NCI-H2029 treated with DMSO at 0.1 percent for 48 hours (cell line): ENCODE data around the gene BANF2.
A peak's percentile ranks its signal among the peaks of the same experiment; 100 is the strongest.

Source experiments
- DNase-seq: peaks from one replicate; lab custom pipeline; 2025; lab: John Stamatoyannopoulos, UW

Gene BANF2

DNA sequence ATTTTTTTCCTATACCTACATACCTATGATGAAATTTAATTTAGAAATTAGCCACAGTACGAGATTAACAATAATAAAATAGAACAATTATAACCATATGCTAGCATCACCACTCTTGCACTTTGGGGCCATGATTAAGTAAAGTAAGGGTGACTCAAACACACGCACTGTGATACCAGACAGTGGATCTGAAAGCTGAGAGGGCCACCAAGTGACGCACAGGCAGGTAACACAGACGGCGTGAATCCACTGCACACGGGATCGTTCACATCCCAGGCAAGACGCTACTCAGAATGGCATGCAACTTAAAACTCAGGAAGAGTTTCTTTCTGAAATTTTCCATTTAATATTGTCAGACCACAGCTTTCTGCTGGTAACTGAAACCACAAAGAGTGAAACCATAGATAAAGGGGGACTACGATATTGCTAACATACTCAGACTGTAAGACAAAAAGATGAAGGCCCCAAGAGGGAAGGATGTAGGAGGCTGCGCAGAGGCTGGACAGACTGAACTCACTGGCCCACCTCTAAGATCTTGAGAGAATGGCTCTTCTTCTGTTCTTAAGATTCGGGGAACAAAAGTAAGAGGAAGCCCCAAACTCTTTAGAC lies 35.6 kb upstream of the BANF2 start:
- no peak for DNase-seq

DNA sequence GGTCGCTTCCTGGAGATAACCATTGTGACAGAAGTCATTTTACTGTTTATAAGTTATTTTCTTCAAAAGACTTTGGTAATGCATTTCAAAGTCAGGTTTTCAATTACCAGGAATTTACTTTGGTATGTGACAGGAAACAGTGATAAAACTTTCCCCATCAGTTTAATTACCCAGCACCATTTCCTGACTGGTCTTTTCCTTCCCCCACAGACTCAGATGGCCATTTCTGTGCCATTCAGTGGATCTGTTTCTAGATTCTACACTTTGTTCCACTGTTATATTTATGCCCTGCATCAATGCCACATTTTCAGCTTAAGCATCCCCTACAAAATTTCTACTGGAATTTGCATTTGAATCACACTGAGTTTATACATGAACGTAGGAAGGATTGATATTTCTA lies 34.0 kb upstream of the BANF2 start:
- no peak for DNase-seq

DNA sequence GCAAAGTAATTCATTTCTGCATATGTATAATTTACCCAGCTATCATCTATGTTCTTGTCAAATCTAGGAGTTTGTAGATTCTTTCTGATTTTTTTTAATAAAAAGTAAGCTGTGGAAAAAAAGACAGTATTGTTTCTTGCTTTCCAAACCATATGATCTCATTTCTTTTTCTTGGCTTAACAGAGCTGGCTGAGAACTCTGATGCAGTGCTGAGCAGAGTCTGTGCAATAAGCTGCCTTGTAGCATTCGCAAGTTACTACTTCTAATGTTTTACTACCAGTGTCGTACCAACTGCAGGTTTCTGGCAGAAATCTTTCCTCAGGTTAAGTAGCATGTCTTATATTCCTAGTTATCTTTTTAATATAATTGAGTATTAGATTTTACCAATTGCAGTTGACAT lies 33.3 kb upstream of the BANF2 start:
- no peak for DNase-seq

DNA sequence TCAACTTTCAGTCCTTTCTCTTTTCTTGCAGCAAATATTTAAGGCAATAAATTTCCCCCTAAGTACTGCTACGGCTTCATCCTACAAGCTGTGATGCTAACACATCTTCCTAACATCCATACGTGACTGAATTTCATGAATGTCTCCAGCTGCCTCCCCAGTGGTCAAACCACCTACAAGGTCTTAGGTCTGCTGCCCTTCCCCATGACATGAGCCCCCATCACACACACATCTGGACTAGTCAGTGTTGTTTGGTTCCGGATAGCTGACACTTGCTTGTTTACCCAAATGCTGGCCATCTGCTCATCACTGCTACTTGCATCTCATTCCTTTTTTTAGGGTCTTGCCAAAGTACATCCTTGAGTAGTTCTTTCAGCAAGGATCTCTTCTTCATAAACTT lies 32.3 kb upstream of the BANF2 start:
- DNase-seq = no peak

DNA sequence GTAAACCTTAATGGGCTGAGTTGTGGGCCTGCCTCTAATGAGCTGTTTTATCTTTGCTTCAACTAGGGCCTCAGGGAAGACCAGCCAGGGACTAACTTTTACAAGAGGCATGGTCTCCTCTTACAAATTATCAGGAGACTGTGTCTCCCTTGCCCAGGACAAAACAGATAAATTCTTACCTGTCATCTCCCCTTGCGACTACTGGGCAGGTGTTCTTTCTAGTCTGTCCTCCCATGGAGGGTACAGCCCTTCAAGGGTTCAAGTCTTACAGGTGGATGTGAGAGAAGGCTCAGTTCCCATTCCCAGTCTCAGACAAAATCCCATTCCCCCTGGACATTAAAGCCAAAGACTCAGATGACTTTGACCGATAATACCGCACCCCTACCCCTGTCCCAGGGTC lies 31.3 kb upstream of the BANF2 start:
- DNase-seq = no peak

DNA sequence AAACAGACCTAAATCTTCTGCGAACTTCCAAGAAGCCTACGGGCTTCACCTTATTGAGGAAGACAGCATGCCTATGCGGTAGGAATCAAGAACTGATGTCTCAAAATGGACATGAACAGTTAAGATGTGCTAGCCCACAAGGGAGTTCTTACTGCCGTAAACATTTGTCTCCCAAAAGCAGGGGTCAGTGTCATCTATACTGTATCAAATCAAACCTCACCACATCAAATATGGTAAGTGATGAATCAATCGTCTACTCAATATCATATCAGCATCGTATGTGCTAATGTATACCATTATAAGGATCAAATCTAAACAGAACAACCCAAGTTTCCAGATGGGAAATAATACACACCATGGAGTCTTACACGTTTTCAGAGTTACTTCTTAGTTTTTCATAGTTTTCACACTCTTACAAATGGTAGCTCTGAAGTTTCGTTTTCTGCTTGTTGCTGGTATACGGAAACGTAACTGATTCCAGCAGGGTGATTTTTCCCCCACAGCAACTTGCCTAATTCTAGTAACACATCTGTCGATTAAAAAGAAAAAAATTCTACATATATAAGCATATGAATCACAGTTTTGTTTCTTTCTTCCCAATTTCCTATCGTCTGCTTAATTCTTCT lies 30.3 kb upstream of the BANF2 start:
- DNase-seq = no peak

DNA sequence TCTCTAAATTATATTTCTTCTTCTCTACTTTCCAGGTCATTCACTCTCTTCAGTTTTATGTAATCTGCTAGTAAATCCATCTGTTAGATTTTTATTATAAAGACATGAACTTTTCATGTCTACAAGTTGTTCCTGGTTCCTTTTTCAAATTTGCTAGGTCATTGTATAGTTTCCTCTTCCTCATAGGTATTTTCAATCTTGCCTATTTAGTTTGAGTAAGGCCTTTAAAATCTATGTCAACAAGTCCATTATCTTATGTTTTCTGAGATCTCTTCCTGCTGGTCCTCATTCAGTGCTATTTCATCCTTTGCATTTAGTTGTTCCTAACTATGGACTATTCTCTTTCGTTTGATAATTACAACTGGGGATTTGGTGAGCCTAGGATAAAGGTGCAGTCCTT lies 28.8 kb upstream of the BANF2 start:
- DNase-seq = no peak

DNA sequence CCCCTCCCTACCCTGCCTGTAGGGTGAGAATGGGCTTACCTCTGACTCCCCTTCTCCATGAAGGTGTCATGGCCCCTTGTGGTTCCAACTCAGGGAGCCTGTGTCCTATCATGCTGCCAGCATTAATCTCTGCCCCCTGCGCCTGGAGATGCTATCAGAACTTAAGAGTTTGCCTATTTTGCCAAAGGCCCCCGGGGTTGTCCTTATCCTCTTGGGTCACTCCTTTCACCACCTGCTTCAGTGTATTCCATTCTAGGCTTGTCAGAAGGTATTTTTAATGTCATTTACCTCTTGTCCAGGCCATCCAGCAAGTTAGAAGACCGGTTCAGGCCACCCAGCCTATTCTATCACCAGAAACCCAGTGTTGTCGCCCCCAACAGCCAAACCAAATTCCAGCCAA lies 28.2 kb upstream of the BANF2 start:
- no peak for DNase-seq

DNA sequence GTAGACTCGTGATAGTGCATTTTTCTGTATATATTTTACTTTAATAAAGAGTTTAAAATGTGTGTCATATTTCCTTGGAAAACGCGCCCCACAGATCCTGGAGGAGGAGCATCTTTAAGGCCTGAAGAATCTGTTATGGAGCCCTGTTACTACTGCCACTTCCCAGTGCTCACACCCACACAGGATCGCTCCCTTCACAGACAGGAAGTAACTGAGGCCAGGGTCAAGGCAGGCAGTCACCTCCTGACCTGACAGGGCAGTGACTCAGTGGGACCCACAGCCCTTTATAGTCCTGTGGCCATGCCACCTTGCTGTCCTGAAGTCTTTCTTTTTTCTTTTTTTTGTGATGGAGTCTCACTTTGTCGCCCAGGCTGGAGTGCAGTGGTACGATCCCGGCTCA lies 26.7 kb upstream of the BANF2 start:
- no peak for DNase-seq

DNA sequence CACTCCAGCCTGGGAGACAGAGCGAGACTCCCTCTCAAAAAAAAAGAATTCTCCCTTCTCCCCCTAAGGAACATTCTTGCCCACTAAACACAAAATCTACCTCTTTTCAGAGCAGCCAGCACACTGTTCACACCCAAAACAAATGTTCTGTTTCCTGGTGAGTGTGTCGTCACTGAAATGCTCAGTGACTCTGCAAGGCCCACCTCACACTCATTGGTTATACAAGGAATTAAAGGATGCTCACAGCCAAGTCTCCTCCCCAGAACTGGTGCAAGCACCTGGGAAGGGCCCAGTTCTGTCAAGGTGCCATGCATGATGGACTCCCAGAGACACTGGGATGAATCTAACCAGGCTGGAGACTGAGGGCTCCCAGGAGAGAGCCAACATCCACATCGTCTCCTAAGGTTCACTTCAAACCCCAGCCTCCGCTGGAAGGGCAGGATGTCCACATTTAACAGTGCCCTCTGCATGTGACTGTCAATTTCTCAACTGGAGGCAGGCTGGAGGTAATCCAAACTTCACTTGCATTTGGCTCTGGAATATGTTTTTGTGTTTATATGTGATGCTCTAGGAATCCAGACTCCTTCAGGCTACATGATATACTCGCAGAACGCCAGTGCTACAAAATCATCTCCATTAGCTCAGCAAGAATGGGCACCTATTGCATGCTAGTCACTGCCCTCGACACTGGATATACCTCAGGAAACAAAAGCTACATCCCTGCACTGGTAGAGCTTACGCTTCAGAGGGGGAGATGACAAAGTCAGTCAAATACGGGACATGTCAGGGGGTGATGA lies 24.8 kb upstream of the BANF2 start:
- no peak for DNase-seq

DNA sequence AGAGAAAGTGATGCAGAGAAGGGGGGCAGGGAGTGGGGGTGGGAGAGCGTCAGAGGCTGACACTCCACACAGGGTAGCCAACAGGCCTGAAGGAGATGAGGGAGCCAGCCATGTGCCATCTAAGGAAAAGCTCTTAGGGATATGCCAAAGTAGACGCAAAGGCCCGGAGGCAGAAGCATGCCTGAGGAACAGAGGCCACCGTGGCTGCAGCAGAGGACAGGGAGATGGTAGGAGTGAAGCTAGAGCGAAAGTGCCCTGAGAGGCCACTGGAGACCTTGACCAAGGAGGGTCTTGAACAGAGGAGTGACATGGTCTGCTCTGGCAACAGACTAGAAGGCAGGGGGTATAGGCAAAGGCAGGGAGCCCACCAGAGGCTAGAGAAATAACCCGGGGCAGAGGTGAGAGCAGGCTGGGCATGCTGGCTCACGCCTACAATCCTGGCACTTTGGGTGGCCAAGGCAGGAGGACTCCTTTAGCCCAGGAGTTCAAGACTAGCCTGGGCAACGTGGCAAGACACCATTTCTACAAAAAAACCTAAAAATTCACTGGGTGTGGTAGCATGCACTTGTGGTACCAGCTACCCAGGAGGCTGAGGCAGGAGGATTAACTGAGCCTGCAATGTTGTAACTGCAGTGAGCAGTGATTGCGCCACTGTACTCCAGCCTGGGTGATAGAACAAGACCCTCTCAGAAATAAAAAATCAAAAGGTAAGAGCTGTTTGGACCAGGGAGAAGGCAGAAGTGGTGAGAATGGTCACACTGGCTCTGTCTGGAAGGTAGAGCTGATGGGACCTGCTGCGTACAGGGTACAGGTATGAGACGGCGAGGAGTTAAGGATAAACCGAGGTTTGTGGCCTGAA lies 24.0 kb upstream of the BANF2 start:
- no peak for DNase-seq

DNA sequence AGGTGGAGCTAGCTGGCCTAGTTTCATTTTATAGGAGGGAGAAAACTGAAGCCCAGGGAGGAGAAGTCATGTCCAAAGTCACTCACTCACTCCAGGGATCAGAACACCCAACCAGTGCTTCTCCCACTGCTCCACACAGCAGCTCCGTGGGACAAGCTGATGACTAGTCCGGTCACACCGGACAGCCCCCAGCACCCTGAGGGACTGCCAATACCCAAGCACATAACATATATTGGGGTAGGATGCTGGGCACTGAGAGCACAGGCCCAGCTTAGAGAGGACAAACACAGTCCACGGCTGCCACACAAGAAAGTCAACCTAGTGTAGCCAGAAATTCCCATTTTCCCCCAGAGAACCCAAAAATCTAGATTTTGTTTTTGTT lies 23.4 kb upstream of the BANF2 start:
- no peak for DNase-seq

DNA sequence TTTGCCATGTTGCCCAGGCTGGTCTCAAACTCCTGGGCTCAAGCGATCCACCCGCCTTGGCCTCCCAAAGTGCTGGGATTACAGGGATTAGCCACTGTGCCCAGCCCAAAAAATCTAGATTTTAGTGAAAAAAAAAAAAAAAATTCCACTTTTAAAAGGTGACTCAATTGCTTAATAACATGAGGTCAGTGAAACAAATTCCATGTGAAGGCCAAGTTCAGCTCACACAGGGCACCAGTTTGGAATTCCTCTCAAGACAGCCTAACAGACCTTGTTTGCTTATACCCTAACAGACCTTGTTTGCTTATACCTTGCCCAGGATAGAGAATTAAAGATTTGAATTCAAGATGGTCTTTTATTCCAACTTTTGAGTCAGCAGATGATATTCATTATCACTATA lies 22.8 kb upstream of the BANF2 start:
- DNase-seq = no peak

DNA sequence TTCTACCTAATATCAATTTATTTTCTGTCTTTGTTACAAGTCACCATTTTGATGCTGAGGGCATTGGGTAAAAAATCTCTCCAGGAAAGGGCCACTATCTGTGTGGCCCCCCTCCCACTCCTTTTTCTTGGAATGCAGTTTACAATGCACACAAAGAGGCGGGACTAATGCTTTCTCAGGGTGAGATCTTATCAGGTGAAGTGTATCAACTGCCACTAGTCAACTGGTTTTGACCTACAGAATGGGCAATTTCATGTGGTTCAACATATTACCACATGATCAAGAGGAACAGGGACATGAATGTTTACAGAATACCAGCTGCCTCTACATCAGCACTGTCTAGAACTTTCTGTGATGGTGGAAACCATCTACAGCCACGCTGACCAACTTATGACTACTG lies 21.5 kb upstream of the BANF2 start:
- DNase-seq = no peak

DNA sequence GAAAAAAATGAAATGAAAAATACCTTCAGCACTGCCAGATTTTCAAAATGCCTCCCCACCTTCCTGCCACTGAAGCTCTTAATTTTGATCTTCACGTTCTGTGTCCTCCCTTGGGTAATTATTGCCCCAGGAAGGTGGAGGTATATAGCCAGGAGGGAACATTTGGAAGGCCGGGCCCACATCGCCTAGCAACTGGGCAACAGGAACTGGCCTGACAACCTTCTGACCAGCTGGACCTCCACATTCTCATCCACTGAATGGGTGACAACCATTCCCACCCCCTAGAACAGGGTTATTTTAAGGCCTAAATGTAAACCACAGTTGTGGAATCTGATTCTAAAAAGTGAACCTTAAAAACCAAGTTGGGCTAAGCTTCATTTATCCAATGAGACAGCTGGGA lies 20.9 kb upstream of the BANF2 start:
- no peak for DNase-seq

DNA sequence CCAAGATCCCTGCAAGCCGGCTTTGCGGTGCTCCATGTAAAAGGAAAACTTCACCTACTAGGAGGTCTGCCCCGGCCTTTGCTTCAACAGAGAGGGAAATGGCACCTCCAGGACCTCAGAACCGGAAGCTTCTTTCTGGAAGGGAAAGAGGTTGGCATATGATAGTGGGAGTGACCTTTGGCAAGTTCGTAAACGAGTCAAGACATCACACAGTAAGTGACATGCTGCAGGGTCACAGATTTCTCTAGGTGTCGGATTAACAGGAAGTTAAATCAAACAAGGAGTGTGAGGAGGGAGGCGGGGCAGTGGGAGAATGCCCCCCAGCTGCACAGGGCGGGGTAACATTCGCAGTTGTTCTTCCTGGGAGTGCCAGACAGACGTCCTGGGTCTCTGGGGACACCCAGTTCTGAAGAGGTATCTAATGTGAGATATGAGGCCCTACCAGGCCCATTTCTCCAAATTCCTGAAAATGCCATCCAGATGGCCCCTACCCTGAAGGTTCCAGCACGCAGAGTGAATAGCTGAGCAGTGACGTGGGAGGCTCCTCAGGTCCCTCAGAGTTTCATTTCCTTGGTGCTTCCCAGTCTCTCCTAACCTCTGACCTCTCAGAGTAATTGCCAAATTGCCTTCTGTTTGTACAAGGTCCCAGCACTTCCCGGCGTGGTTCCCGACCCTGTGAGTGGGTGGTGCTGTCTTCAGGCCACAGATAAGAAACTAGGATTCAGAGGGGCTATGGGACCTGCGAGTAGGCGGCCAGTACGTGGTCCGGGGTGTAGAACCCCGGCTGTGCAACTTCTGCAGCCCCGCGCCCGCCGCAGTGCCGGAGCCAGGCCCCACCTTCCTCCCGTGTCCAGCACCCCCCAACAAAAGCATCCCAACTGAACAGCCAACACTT lies 19.6 kb upstream of the BANF2 start:
- DNase-seq = no peak

DNA sequence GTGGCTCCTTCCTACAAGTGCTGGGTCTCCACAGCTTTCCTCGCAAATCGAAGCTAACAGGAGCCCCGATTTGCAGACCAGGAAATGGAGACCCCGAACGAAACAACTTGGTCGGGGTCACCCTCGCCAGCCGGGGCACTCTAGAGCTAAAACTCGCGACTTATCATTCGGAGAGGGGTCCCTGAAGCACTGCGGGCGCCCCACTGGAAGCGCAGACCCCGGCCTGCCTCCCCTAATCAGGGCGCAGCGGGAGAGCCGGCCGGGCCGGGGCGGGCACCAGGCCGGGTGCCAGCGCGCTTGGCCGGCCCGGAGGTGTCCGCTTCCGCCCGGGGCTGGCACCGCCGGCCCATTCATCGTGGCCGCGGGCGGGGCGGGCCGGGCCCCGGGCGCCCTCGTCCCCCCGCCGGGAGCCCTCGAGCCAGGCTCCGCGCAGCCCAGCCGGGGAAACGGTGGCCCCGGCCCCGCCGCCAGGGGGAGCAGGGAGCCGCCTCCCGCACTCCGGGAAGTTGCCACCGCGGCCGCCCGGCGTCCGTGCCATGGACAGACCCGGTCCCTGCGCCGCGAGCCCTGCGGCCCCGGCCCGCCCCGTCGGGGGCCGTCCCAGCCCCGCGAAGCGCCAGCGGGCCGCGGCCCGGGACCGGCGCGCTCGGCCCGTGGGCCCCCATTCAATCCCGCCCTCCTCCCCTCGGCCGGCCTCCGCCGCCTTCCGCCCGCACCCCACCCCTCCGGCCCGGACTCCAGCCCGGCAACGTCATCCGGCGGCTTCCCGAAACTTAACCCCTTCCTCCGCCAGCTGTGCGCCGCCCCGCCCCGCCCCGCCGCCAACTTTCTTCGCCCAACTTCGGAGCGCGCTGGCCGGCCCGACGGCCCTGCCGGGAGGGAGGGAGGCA lies 18.7 kb upstream of the BANF2 start:
- DNase-seq = no peak

DNA sequence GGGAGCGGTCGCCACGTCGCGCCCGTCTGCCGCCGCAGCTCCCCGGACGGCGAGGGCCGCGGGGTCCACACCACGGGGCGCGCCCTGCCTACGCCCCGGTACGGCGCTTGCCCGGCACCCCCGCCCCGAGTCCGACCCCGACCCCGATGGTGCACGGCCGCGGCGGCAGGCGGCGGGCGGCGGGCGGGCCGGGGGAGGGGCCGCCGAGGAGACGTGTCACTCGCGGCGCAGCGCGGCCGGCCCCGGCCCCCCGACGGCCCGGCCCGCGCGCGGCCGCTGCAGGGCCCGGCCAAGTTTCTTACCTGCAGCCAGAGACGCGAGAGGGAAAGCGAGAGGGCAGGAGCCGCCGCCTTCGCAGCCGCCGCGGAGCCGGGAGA lies 18.1 kb upstream of the BANF2 start:
- no peak for DNase-seq

DNA sequence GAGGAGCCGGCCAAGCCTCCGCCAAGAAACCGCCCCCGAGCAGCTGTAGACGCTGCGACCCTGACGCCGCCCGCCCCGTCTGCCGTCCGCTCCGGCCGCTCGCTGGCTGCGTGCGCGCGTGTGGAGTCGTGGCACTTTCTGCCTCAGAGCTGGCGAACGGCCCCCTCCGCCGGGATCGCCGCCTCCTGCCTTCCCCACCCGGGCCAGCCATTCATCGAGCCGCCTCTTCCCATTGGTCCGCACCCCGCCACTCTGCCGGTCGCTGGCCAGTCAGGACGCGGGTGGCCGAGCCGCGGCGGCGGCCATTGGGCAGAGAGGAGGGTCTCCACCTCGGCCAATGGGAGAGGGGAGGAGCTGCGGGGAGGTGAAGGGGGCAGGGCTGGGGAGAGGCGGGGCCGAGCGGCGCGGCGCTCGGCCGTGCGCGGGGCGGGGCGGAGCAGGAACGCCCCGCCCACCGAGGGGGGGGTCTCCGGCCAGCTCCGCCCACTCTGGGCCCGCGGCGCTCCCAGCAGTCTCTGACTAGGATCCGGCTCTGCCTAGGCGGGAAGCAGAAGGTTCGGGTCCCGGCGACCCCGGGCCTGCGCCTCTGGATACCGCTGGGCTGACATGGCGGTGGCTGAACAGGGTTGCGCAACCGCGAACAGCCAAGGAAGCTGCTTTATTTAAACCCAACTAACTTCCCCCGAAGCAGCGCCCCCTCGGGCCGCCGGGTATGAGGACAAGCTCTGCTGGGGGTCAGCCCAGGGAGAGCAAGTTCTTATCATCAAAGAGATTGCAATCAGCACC lies 17.5 kb upstream of the BANF2 start, which contains the start of gene RRBP1:
Gene RRBP1 (minus strand): TSS at position 140 of the 786 bp plus-strand sequence. CDS start 21,735 bp downstream, outside the sequence.
- peak; percentile 91 for DNase-seq

DNA sequence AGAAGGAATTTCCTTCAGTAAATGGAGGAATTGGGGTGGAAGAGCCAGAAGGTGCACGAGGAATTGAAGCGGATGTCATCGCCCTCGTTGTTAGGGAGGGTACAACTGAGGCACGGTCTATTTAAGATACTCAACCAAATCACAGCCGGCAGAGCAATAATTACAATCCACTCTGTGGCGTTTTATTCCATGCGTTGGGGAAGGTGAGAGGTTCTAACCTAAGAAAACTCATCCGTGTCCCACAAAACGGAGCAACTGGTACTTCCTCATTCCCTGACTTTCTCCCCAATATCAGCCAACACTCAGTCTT lies 16.9 kb upstream of the BANF2 start:
- DNase-seq = no peak
